NT2/D1 (cell line): Measurements from ENCODE around the gene SPDYE6.
"Not testable (repeated sequence)": the region's sequence is repeated elsewhere in the genome, so short reads cannot be mapped to it uniquely, and the experiment has no call there.

Experiments used
- DNase-seq: peaks from one replicate; pipeline ENCODE4 v3.0.0-alpha.2; 2011; ENCODE audit warnings: low read depth, low spot score
- H3K27me3 ChIP-seq: 2 replicates; pipeline ENCODE4 v1.6.0; 2011; ENCODE audit warnings: mild to moderate bottlenecking; ENCODE audit not compliant: insufficient read length, insufficient read depth
- H3K36me3 ChIP-seq: 2 replicates; pipeline ENCODE4 v1.6.1; 2011; ENCODE audit warnings: mild to moderate bottlenecking, low read length, mixed read lengths; ENCODE audit not compliant: insufficient read depth, insufficient read length
- H3K4me1 ChIP-seq: 2 replicates; pipeline ENCODE4 v1.5.1; 2011; ENCODE audit not compliant: insufficient read depth, insufficient read length
- H3K4me3 ChIP-seq: 2 replicates; pipeline ENCODE4 v1.5.1; 2011; ENCODE audit warnings: low read depth; ENCODE audit not compliant: insufficient read length
- H3K9ac ChIP-seq: 2 replicates; pipeline ENCODE4 v1.6.0; 2011; ENCODE audit warnings: low read depth; ENCODE audit not compliant: insufficient read length
- H3K9me3 ChIP-seq: 2 replicates; pipeline ENCODE4 v1.5.1; 2011; ENCODE audit warnings: mild to moderate bottlenecking, low read length; ENCODE audit not compliant: insufficient read depth
- SUZ12 ChIP-seq: IDR thresholded peaks from 2 replicates; pipeline ENCODE4 v1.6.1; 2011; ENCODE audit not compliant: insufficient read length, insufficient read depth; ENCODE audit errors: extremely low read depth
- YY1 ChIP-seq: IDR thresholded peaks from 2 replicates; pipeline ENCODE4 v1.6.1; 2011; ENCODE audit not compliant: insufficient read length, insufficient read depth
- ZNF274 ChIP-seq: IDR thresholded peaks from 2 replicates; pipeline ENCODE4 v1.6.1; 2011; ENCODE audit warnings: mild to moderate bottlenecking, low read depth, low read length

The SPDYE6 gene

DNA sequence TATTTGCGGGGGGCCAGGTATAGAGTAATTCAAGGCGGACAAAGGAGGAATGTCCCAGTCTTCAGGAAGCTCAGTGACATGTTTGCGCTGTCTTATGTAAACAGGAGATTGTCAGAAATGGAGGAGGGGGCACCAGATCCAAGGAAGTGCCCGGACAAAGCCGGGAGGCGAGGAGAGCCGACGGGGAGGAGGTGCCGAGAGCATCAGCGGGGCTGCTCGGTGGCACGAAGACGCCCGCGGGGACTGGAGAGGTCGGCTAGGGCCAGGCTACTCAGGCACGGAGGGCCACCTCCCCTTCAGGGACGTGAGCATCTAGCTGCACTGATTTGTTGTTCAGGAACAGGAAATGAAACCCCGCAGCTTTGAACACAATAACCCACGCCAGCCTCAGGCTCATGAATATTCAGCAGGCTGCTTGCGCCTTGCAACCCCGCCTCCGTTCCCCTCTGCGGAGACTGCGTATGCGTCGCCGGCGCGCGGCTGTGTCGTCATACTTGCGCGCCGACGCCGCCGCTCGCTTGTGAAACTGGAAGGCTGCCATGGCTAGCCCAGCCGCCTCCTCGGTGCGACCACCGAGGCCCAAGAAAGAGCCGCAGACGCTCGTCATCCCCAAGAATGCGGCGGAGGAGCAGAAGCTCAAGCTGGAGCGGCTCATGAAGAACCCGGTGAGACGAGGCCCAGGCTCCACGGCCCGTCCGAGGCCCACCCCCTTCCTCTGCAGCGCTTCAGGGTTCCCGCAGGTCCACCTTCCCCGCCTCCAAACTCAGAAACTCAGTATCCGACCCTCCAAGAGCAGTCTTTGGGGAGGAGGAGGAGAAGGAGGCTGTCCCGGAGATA, 39.8 kb upstream of the SPDYE6 start, which contains the start of gene PRKRIP1:
Gene PRKRIP1, plus strand, starts transcription at position 491 of the 837 bp plus-strand sequence. Its CDS starts 49 bp downstream, at position 540.
- DNase-seq, result peak; percentile 93
- TF ChIP-seq YY1 (no peak), ZNF274 (no peak), SUZ12 (no peak)
- H3K9ac ChIP-seq, result peak within 1 kb of the TSS; percentile 89
- no peaks in the 10 kb centered on the region for H3K4me1 ChIP-seq
- H3K36me3 ChIP-seq, result peaks cover 41% of the 10 kb centered on the region
- peak within 1 kb of the TSS; percentile 78 for H3K4me3 ChIP-seq
- no peaks in the 10 kb centered on the region for H3K27me3 ChIP-seq
- no peaks in the 10 kb centered on the region for H3K9me3 ChIP-seq

- DNase-seq, result no peak
- H3K27me3 ChIP-seq, result no peaks in the 10 kb centered on the region
- no peaks in the 10 kb centered on the region for H3K4me1 ChIP-seq
- TF ChIP-seq ZNF274 (no peak), YY1 (no peak), SUZ12 (no peak)
- peaks cover 35% of the 10 kb centered on the region for H3K36me3 ChIP-seq
- no peaks in the 10 kb centered on the region for H3K9me3 ChIP-seq
- peak overlapping the region; percentile 65 for H3K9ac ChIP-seq
- H3K4me3 ChIP-seq, result peak overlapping the region; percentile 78
Measured at GRCh38 chr7:102395592-102395872, 39.3 kb upstream of the SPDYE6 start.

- no peak for DNase-seq
- H3K36me3 ChIP-seq, result peaks cover 20% of the 10 kb centered on the region
- no peak overlapping the region for H3K4me3 ChIP-seq
- H3K9me3 ChIP-seq, result no peaks in the 10 kb centered on the region
- H3K9ac ChIP-seq, result no peak overlapping the region
- H3K4me1 ChIP-seq, result no peaks in the 10 kb centered on the region
- no peak for TF ChIP-seq YY1
- no peak for TF ChIP-seq SUZ12
- TF ChIP-seq ZNF274, result no peak
- H3K27me3 ChIP-seq, result no peaks in the 10 kb centered on the region
Measured at GRCh38 chr7:102393467-102393866, 37.2 kb upstream of the SPDYE6 start.

- Histone ChIP-seq H3K9me3 (no peaks in the 10 kb centered on the region), H3K4me3 (no peak overlapping the region), H3K27me3 (no peaks in the 10 kb centered on the region), H3K9ac (no peak overlapping the region), H3K4me1 (no peaks in the 10 kb centered on the region), H3K36me3 (peaks cover 20% of the 10 kb centered on the region)
- no peak for DNase-seq
- no peak for TF ChIP-seq SUZ12
- no peak for TF ChIP-seq ZNF274
- TF ChIP-seq YY1, result no peak
Measured at GRCh38 chr7:102392330-102392729, 36.1 kb upstream of the SPDYE6 start.

DNA sequence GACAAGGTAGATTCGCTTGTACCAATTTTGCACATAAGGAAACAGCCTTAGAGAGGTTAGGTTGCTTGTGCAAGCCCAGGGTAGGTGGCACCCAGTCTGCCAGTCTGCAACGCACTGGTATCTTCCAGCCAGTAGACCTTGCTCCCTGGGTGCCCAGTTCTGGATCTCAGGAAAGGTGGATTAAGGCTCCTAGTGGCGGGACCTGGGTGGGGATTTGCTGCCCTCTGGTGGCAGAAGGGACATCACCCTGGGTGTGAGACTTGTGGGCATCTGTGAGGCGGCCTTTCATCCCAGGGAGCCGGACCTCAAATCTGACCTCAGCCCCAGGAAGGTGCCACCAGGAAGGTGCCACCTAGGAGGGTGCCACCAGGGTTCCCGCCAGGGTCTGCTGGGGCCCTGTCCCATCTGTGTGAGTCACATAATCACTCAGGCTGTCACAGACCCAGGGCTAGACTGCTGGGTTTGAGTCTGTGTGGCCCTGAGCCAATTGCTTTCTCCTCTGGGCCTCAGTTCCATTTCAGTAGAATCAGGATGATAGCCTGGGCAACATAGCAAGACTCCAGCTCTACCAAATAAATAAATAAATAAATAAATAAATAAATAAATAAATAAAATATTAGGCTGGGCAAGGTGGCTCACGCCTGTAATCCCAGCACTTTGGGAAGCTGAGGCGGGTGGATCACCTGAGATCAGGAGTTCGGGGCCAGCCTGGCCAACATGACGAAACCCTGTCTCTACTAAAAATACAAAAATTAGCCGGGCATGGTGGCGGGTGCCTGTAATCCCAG, 34.6 kb upstream of the SPDYE6 start:
- Histone ChIP-seq H3K4me1 (no peaks in the 10 kb centered on the region), H3K9me3 (no peaks in the 10 kb centered on the region), H3K4me3 (no peak overlapping the region), H3K36me3 (peaks cover 28% of the 10 kb centered on the region), H3K27me3 (no peaks in the 10 kb centered on the region), H3K9ac (no peak overlapping the region)
- TF ChIP-seq ZNF274, result no peak
- no peak for TF ChIP-seq SUZ12
- TF ChIP-seq YY1, result no peak
- peak; percentile 82 for DNase-seq

DNA sequence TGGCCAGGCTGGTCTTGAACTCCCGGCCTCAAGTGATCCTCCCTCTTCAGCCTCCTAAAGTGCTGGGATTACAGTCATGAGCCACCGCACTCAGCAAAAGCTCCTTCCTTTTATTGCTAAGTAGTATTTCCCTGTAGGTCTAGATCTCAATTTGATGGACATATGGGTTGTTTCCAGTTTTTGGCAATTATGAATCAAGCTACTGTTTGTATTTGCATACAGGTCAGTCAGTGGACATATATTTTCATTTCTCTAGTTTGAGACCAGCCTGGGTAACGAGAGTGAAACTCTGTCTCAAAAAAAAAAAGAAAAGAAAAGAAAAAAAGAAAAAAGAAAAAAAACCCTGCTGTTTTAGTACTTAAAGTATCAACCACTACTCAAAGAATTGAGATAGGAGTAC, 33.6 kb upstream of the SPDYE6 start:
- Histone ChIP-seq H3K9ac (no peak overlapping the region), H3K27me3 (no peaks in the 10 kb centered on the region), H3K36me3 (peaks cover 28% of the 10 kb centered on the region), H3K9me3 (no peaks in the 10 kb centered on the region), H3K4me1 (no peaks in the 10 kb centered on the region), H3K4me3 (no peak overlapping the region)
- TF ChIP-seq SUZ12 (no peak), ZNF274 (no peak), YY1 (no peak)
- DNase-seq, result no peak

DNA sequence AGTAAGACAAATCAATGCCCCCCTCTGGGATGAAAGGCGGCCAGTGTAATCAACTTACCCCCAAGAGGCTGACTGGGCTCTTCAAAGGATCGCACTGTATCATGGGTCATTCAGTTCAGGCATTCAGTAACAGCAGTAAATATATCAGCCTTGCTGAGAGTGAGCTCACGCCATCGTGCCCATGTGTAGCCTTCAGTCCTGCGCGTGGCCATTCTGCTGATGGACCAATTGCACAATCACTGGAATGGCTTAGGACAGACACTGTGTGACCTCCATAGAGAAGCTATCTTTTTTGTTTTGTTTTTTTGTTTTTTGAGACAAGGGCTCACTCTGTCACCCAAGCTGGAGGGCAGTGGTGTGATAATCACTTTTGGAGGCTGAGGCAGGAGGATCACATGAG, 30.8 kb upstream of the SPDYE6 start:
- Histone ChIP-seq H3K4me3 (no peak overlapping the region), H3K4me1 (peaks cover 3% of the 10 kb centered on the region), H3K9me3 (no peaks in the 10 kb centered on the region), H3K9ac (no peak overlapping the region), H3K36me3 (peaks cover 25% of the 10 kb centered on the region), H3K27me3 (no peaks in the 10 kb centered on the region)
- DNase-seq, result no peak
- TF ChIP-seq SUZ12 (no peak), ZNF274 (no peak), YY1 (no peak)

DNA sequence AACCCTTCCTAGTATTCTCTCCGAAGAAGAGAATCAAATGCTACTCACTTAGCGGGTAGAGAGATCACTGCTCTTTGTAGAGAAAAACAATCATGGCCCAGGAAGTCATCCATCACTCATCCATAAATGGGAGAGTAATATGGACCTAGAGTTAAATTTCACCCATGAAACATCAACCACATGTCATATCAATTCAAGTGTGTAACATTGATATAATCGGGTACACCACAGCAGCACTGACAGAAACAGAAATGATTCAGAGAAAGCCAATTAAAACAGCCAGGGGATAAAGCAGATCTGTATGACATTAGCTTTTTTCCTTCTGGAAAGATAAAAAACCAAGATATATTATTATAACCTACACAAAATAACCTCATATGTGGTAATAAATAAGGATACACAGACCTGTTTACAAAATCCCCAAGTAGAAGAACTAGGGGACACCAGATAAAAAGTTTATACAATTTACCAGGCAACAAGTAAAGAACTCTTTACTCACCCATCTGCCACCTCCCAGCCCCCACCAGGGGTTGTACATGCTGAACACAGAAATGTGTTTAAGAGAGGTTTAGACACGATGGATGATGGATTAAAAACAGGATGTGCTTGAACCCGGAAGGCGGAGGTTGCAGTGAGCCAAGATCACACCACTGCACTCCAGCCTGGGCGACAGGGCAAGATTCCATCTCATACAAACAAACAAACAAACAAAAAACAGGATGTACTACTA, 25.6 kb upstream of the SPDYE6 start:
- not testable (repeated sequence) for H3K27me3 ChIP-seq, DNase-seq, H3K4me3 ChIP-seq, H3K9ac ChIP-seq, H3K9me3 ChIP-seq, H3K4me1 ChIP-seq
- H3K36me3 ChIP-seq, result peaks cover 22% of the 10 kb centered on the region

DNA sequence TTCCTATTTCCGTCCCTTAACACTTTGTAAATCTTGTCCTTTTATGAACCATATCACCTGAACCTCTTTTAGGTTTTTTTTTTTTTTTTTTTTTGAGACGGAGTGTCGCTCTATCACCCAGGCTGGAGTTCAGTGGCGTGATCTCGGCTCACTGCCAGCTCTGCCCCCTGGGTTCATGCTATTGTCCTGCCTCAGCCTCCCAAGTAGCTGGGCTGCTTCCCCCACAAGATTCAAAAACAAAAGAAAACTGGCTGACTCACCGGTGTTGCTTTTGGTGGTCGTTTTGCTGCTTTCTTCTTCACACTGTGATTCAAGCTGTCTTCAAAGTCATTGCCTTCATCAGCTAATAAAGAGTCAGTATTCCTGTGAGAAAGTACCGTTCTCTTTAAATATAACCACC, 24.6 kb upstream of the SPDYE6 start:
- not testable (repeated sequence) for H3K9ac ChIP-seq, H3K4me1 ChIP-seq, H3K4me3 ChIP-seq

More for the DNA sequence above, 24.6 kb upstream of the SPDYE6 start:
- not testable (repeated sequence) for H3K27me3 ChIP-seq, H3K9me3 ChIP-seq, DNase-seq
- H3K36me3 ChIP-seq, result peaks cover 18% of the 10 kb centered on the region
